Activated gamma-delta T cell treated with anti-CD3 and anti-CD28 coated beads, Interleukin-2, amount 50 U/mL, for 16 hours (primary cell): ENCODE measurements around the gene PGLYRP3.
"Not testable (repeated sequence)": the region's sequence is repeated elsewhere in the genome, so short reads cannot be mapped to it uniquely, and the experiment has no call there.

ENCODE experiments used
- DNase-seq: peaks from one replicate; pipeline ENCODE4 v3.0.0-alpha.2; 2020; ENCODE audit warnings: low read depth

PGLYRP3 gene

GRCh38 chr1:153348511-153349362 is 36.0 kb upstream of the PGLYRP3 start, which contains the start of gene PGLYRP4:
Gene PGLYRP4 (minus strand): TSS chr1:153348841. CDS start chr1:153347932, 909 bp downstream.
- DNase-seq = no peak

- no peak for DNase-seq
These were observed 35.1 kb upstream of the PGLYRP3 start for GRCh38 chr1:153347856-153348255.

- DNase-seq = not testable (repeated sequence)
These were observed 34.3 kb upstream of the PGLYRP3 start for GRCh38 chr1:153347049-153347448.

DNA sequence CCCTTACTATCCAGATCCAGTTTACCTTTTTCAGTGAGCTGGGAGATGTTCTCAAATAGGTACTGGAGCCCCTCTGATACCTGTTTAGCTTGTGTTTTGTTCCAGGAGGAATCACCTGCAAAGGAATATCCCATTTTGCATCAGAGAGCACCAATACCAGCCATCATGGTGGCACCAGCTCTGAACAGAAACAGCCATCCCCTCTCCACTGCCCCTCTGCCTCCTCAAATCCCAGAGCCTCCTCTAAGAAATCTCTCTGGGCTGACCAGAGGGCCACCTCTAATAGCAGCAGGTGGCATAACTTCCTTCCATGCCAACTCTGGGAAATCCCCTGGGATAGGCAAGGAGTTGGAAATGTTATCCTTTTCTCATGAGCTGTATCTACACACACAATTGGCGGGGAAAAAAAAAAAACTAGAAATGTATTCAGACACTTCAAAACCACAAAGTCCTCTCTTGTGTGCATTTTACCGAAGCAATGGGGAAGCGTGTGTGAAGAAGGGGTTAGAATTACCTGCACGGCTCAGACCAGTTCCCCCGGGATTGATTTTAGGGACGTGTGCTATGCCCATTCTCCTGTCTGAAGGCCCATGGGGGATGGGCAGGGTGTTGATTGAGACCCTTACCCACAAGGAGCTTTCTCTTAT is 33.4 kb upstream of the PGLYRP3 start:
- DNase-seq = no peak

DNA sequence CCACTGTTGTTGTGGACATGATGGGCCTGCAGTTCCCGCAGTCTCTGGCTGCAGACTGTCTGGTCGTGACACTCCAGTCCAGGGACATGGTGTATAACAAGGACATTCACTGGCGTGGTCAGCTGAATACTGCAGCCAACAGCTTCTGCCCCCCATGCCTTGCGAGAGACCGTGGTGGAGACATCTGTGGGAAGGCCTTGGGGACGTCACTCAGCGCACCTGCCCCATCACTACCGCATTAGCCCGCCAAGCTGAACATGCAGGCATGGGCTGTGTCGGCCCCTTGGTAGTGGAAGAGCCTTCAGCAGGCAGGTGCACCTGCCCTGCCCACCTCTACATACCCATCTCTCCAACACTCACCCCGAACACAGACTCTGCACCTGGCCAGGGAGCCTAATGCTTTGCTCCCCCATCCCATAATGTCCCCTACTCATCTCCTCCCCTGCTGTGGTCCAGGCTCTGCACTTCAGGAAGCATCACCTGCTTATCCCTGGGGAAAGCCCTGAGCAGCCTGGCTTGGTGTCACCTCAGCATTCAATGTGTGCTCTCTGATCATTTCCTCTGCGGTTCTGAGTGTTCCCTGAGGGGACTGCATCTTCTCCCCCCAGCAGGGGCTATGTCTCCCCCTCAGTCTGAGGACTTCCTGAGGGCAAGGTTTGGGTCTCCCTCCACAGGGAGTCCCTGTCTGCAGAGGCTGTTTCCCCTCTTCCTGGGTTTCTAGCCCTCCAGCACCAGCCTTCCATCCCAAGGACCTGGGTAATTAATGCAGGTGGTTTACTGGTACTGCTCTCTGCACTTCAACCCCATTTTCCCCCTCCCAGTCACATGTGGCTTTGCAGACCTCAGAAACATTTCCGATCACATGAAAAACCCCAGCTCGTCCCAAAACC is 32.7 kb upstream of the PGLYRP3 start:
- DNase-seq = no peak

DNA sequence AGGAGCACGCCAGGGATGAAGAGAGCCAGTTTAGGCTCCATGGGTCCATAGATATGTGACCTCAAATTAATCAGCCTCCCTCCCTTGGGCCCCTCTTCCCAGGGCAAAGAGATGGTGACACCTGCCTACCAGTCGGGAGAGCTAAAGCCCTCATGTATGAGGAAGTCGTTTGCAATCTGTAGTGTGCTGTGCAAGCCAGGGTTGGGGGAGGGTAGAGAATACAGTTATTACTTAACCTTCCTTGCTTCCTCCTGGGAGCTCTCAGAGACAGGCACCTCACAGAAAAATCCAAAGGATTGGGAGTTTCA is 31.9 kb upstream of the PGLYRP3 start:
- DNase-seq = no peak

DNA sequence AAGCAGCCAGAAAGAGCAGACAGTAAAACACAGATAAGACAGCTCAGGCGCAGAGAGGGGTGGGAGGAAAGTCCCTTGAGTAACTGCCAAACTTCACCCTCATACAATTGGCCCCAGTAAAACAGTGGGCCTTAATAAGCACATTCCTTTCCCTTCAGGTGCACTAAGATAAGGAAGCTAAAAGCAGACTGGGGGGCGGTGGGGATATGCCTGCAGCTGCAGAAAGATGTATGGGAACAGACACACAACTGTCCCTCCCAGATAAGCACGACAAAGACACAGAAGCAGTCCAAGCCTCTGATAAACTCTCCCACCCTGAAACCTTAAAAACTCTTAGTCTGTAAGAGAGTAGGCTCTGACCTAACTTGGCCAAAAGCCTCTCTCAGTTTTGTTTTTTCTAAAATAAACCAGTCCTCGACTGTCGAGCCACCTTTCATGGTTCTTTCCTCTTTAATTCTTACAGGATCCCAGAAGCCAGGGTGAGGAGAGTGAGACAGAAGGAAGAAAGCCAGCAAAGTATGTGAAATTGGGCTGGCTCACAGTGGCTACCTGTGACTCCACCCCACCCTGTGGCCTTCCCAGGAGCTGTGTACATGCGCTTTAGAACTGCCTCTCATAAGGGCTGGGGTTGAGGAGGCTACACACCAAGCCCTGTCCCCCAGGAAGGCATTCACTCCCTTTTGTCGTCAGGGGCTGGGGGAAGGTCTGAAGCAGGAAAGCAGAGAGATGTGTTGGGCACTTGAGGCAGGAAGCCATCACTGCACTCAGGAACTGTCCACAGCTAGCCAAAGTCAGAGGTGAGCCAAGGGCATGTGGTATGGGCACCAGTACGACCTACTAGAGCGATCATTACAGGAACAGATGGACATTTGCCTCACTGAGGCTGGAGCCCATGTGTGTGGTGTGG is 31.3 kb upstream of the PGLYRP3 start:
- DNase-seq = no peak

DNA sequence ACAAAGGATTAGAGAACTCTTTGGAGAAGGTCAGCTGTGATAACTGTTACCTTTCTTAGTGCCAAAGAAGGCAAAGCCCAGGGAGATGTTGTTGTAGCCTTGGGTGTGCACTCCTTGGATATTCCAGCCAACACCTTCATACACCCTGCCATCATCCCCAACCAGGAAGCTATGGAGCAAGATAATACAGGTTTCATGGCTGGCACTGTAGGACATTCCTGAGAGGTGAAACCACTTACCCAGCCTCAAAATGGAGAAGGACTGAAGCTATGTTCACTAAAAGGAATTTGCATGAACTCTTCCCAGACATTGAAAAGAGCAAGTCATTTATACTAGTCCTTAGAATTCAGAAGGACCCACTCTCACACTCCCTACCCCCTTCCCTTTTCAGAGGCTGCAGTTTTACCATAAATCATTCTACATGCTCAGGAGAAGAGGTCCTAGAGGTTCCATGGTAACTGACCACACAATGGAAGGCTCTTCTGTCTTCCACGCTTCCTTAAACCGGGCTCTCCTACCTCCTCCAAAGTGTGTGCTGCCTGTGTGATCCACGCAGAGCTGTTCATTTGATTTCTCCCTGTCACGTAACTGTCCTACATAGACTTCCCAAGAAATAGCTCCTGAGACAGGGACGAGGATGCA is 30.4 kb upstream of the PGLYRP3 start:
- no peak for DNase-seq

DNA sequence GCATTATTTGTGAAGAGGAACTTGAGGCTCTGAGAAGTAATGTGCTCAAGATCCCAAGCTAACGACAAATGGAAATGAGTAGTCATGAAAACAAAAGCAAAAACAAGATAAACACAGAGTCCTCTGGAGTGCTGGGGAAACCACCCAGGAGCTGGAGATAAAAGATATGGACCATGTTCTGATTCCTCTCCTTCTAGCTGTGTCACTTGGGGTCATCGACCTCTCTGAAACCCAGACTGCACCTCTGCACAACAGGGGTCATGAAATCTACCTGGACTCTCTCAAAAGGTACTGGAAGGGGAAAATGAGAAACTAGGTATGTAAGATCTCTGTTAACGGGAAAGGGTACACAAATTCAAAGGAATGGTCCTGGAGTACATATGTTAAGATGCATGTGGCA is 29.4 kb upstream of the PGLYRP3 start:
- DNase-seq = no peak

GRCh38 chr1:153341431-153341934 is 28.7 kb upstream of the PGLYRP3 start:
- DNase-seq = no peak

GRCh38 chr1:153340356-153340755 is 27.6 kb upstream of the PGLYRP3 start:
- no peak for DNase-seq

DNA sequence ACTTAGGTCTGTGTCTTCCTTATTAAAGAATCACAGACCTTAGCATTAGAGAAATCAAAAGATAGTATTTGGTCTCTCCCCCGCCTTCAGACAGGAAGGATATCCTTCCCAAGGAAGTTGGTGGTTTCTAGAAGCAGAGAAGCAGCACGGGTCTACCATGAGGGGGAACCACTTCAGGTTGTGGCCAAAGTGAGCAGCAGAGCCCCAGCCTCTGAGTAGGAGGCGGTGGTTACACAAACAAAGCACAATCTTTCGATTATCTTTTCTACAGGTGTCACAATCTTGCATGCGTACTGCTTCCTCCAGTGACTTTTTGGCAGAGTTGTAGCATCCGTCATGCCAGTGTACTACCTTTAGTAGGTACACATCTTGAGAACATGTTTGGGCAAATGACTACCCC is 27.1 kb upstream of the PGLYRP3 start:
- DNase-seq = no peak

- no peak for DNase-seq
These were observed 25.5 kb upstream of the PGLYRP3 start for GRCh38 chr1:153337980-153338853.

- no peak for DNase-seq
These were observed 23.9 kb upstream of the PGLYRP3 start for GRCh38 chr1:153336650-153337049.

DNA sequence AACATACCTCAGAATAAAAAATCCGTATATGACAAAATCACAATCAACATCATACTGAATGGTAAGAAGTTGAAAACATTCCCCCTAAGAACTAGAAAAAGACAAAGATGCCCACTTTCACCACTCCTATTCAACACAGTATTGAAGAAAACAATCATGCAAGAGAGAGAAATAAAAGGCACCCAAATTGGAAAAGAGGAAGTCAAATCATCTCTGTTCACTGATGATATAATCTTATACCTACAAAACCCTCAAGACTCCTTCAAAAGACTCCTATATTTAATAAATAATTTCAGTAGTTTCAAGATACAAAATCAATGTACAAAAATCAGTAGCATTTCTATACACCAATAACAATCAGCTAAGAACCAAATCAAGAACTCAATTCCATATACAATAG is 21.1 kb upstream of the PGLYRP3 start:
- DNase-seq = no peak

GRCh38 chr1:153324912-153325311 is 12.2 kb upstream of the PGLYRP3 start:
- no peak for DNase-seq

DNA sequence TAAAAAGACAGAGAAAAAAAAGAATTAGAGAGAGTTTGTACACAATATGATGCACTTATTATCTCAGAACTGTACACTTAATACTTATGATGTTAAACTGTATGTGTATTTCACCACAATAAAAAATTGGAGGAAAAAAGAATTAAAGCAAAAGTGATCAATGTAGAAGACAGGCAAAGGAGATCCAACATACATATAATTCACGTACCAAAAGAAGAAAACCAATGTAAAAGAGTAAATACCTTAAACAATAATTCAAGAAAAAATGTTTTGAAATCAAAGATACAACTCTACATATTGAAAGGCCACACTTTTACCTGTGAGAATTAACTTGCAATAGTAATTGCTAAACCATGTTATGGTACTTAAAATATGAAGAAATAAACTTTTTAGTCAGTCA is 9.8 kb upstream of the PGLYRP3 start:
- no peak for DNase-seq

GRCh38 chr1:153318145-153318544 is 5.4 kb upstream of the PGLYRP3 start:
- not testable (repeated sequence) for DNase-seq

GRCh38 chr1:153316013-153316412 is 3.3 kb upstream of the PGLYRP3 start:
- not testable (repeated sequence) for DNase-seq

DNA sequence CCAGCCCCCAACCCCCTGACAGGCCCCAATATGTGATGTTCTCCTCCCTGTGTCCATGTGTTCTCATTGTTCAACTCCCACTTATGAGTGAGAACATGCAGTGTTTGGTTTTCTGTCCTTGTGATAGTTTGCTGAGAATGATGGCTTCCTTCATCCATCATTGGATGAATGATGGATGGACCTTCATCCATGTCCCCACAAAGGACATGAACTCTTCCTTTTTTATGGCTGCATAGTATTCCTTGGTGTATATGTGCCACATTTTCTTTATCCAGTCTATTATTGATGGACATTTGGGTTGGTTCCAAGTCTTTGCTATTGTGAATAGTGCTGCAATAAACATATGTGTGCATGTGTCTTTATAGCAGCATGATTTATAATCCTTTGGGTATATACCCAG is 1.6 kb upstream of the PGLYRP3 start:
- not testable (repeated sequence) for DNase-seq
